Breast epithelium (tissue), 4 donors: ENCODE data around the gene SPARC. TPM values are rescaled to one million over a fixed set of nuclear protein-coding genes. Genes with fewer than 3 reads are reported as not detected.

Experiments used
- DNase-seq, 2 donors: peaks; one replicate each; pipeline ENCODE4 v3.0.0-alpha.2; 2019; ENCODE audit warnings: low spot score in 2 of 2
- H3K27ac ChIP-seq, 2 donors: fragments of 200-600 bp; sonication (generic) in 1 of 2; one replicate each; pipeline ENCODE4 v1.5.1; 2016 to 2019; ENCODE audit warnings: mild to moderate bottlenecking in 1 of 2
- H3K27me3 ChIP-seq, 2 donors: fragments of 200-600 bp; sonication (generic) in 1 of 2; one replicate each; pipeline versions ENCODE4 v1.5.1 to v1.6.0; 2017 to 2019; ENCODE audit warnings: control low read depth in 1 of 2, mild to moderate bottlenecking in 1 of 2
- H3K36me3 ChIP-seq: fragments of 200-600 bp; one replicate; pipeline ENCODE4 v1.5.1; 2019
- H3K4me1 ChIP-seq, 2 donors: fragments of 200-600 bp; sonication (generic); one replicate each; pipeline ENCODE4 v1.5.1; 2016 to 2019; ENCODE audit warnings: control low read depth in 1 of 2
- H3K4me3 ChIP-seq, 3 donors: fragments of 200-600 bp; sonication (generic); 1 replicate in 2 of 3; 2 replicates in 1 of 3; pipeline ENCODE4 v1.5.1; 2016 to 2019; ENCODE audit warnings: mild to moderate bottlenecking in 3 of 3, moderate library complexity in 2 of 3
- H3K9me3 ChIP-seq, 2 donors: fragments of 200-600 bp; sonication (generic) in 1 of 2; one replicate each; pipeline ENCODE4 v1.5.1; 2016 to 2019; ENCODE audit warnings: control low read depth in 1 of 2
- POLR2A ChIP-seq: fragments of 450-650 bp; IDR thresholded peaks from one replicate; pipeline ENCODE4 v1.6.1; 2016; ENCODE audit warnings: antibody characterized with exemption, mild to moderate bottlenecking, moderate library complexity
- POLR2AphosphoS5 ChIP-seq, 3 donors: sonication (generic); formaldehyde crosslinking; IDR thresholded peaks; one replicate each; pipeline ENCODE4 v1.6.1; 2017; ENCODE audit warnings: antibody characterized with exemption in 3 of 3
- intact Hi-C: fragments of 100-400 bp; cut with DNase I; formaldehyde crosslinking; loops from one replicate; pipeline ENCODE4 v1.15.1; 2023; ENCODE audit warnings: low total_unique reads
- total RNA-seq, 3 donors: library from RNA; depleted of rRNA; stranded (reverse); fragments of >200 nt; gene quantifications; one replicate each; pipeline ENCODE4 v1.1.0, GENCODE V29; 2016
- TF ChIP-seq, protein P1 (sequence below), 3 donors: fragments of 450-650 bp; IDR thresholded peaks; one replicate each; pipeline ENCODE4 v1.5.1; 2016 to 2017; ENCODE audit warnings: antibody characterized with exemption in 3 of 3, mild to moderate bottlenecking in 3 of 3, moderate library complexity in 3 of 3

SPARC gene
- total RNA-seq, 3 donors from 2014 or later: 220 to 2,507 (median 295) TPM

DNA sequence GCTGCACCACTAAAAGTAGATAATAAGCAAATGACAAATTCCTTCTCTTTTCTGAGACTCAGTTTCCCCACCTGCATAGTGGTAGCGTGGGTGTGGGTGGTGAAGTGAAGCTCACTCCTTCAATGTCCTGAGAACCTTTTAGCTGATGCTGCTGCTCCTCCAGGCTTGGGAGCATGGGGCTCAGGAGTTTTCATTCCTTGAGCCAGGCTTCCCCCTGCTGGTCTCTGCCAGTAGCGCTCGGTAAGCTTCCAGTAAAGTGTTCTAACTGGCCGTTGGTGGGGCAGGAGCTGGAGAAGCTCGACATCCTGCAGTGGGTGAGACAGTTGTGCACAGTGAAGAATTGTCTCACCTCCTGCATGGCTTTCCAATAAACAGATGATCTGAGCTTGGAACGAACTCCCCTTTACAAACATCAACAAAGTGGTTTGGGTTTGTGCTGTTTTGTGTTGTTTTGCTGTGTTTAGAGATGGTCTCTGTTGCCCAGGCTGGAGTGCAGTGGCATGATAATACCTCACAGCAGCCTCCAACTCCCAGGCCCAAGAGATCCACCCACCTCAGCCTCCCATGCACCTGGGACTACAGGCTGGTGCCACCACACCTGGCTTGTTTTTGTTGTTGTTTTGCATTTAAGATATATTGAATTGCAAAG is 34.6 kb downstream of the SPARC start:
- no peaks in the 10 kb centered on the region for H3K9me3 ChIP-seq
- H3K27me3 ChIP-seq: no peaks in the 10 kb centered on the region
- H3K27ac ChIP-seq: no peak overlapping the region
- intact Hi-C loops: no loop called here
- peak; percentile 67 to 78 for DNase-seq
- TF ChIP-seq, protein P1, sequence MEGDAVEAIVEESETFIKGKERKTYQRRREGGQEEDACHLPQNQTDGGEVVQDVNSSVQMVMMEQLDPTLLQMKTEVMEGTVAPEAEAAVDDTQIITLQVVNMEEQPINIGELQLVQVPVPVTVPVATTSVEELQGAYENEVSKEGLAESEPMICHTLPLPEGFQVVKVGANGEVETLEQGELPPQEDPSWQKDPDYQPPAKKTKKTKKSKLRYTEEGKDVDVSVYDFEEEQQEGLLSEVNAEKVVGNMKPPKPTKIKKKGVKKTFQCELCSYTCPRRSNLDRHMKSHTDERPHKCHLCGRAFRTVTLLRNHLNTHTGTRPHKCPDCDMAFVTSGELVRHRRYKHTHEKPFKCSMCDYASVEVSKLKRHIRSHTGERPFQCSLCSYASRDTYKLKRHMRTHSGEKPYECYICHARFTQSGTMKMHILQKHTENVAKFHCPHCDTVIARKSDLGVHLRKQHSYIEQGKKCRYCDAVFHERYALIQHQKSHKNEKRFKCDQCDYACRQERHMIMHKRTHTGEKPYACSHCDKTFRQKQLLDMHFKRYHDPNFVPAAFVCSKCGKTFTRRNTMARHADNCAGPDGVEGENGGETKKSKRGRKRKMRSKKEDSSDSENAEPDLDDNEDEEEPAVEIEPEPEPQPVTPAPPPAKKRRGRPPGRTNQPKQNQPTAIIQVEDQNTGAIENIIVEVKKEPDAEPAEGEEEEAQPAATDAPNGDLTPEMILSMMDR (IDR thresholded peaks at IDR 0.05): peak; percentile 50 to 92 (median 89)
- TF ChIP-seq POLR2A: no peak
- no peak overlapping the region for H3K4me3 ChIP-seq
- no peaks in the 10 kb centered on the region for H3K4me1 ChIP-seq
- H3K36me3 ChIP-seq: no peaks in the 10 kb centered on the region

DNA sequence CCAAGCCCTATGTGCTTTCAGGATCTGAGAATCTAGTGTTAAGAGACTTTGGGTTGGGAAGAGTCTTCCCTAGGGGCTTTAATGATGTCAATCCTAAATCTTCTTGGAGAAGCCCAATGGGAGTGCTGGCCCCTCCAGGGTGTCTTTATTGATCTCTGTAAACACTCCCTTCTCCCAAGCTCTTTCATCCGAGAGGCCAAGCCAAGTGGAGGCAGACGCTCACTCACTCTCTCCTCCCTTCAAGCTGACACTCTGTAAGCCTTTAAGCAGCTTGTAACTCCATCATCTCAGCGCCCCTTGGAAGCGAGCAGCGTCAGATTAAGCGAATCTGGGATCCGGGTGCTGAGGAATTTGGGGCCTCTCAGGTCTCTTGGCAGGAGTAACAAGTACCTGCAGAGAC is 37.7 kb downstream of the SPARC start:
- Histone ChIP-seq H3K4me1 (peaks cover 0 to 7% of the 10 kb centered on the region in 2 donors), H3K9me3 (no peaks in the 10 kb centered on the region), H3K36me3 (no peaks in the 10 kb centered on the region), H3K27me3 (no peaks in the 10 kb centered on the region), H3K4me3 (no peak overlapping the region), H3K27ac (peak overlapping the region; percentile 25 to 55)
- intact Hi-C loops: no loop called here
- DNase-seq: no peak
- TF ChIP-seq, protein P1 (IDR thresholded peaks at IDR 0.05): no peak
- TF ChIP-seq POLR2AphosphoS5 (IDR thresholded peaks at IDR 0.05): no peak
- no peak for TF ChIP-seq POLR2A

DNA sequence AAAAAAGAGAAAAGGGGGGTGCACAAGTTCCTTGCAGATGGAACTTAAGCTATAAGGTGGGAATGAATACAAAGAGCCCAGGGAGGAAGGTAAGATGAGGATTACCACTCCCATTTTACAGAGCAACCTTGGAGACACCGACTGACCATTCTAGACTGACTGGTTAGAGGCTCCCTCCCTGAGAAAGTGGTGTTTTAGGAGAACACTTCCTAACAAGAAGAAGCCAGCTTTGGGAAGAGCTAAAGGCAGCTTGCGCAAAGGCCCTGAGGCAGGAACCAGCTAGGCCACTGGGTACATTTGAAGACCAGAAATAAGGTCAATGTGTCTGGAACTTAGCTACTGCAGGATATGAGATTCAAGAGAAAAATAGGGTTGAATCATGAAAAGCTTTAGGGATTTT is 38.6 kb downstream of the SPARC start:
- intact Hi-C loops: no loop called here
- no peak overlapping the region for H3K4me3 ChIP-seq
- H3K36me3 ChIP-seq: no peaks in the 10 kb centered on the region
- H3K27ac ChIP-seq: no peak overlapping the region
- H3K27me3 ChIP-seq: no peaks in the 10 kb centered on the region
- peaks cover 0 to 7% of the 10 kb centered on the region in 2 donors for H3K4me1 ChIP-seq
- no peak for DNase-seq
- TF ChIP-seq POLR2AphosphoS5 (IDR thresholded peaks at IDR 0.05) (no peak), POLR2A (no peak)
- TF ChIP-seq, protein P1 (IDR thresholded peaks at IDR 0.05): no peak
- H3K9me3 ChIP-seq: no peaks in the 10 kb centered on the region

DNA sequence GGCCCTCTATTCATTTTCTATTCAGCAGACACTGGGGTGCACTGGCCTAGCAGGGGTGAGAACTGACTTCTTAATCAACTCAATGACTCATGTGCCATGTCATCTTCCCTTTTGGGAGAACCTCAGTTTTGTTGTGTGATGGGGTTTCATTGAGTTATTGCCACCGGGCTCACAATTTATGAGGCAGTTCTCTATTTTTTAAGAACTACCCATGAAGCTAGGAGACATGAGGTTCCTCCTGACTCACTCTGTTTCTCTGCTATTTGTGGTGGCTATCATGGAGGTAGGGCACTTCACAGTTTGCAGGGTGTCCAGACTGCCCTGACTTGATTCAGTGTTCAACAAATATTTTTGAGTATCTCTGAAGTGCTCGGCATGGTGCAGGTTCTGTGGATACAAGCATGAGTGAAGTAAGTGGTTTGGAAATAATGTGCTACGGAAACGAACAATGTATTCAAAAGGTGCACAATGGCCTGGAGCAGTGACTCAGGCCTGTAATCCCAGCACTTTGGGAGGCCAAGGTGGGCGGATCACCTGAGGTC is 39.3 kb downstream of the SPARC start:
- Histone ChIP-seq H3K4me1 (peaks cover 0 to 7% of the 10 kb centered on the region in 2 donors), H3K27ac (no peak overlapping the region), H3K36me3 (no peaks in the 10 kb centered on the region), H3K27me3 (no peaks in the 10 kb centered on the region), H3K4me3 (no peak overlapping the region), H3K9me3 (no peaks in the 10 kb centered on the region)
- no peak for DNase-seq
- TF ChIP-seq POLR2AphosphoS5 (IDR thresholded peaks at IDR 0.05): no peak
- no peak for TF ChIP-seq POLR2A
- TF ChIP-seq, protein P1 (IDR thresholded peaks at IDR 0.05): no peak
- intact Hi-C loops: no loop called here

DNA sequence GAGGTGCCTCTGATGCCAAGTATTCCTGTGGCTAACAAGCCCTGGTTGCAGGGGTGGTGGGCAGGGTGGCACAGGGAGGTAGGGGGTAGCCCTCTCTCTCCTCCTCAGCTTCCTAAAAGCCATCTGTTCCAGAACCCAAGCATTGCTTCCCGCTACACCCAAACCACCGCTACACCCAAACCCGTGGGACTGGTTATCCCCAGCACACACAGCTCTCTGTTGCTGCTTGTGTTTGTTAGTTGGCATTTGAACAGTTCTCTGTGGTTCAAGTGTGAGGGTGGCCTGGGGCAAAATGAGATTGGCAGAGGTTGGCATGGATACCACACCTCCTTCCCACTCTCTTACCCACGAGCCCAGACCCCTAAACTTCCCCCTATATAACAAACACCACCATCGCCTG is 40.4 kb downstream of the SPARC start:
- TF ChIP-seq, protein P1 (IDR thresholded peaks at IDR 0.05): no peak
- TF ChIP-seq POLR2AphosphoS5 (IDR thresholded peaks at IDR 0.05): no peak
- no peak for TF ChIP-seq POLR2A
- Histone ChIP-seq H3K9me3 (no peaks in the 10 kb centered on the region), H3K27me3 (no peaks in the 10 kb centered on the region), H3K27ac (peak overlapping the region in 1 of 2 donors; percentile 29), H3K4me1 (peaks cover 0 to 7% of the 10 kb centered on the region in 2 donors), H3K36me3 (no peaks in the 10 kb centered on the region), H3K4me3 (no peak overlapping the region)
- peak in 1 of 2 donors; percentile 47 for DNase-seq
- intact Hi-C loops: no loop called here
